Stimulated activated CD8-positive, alpha-beta memory T cell treated with anti-CD3 and anti-CD28 coated beads, Interleukin-12 subunit alpha, Interleukin-12 subunit beta, amount 100 ng/mL, for 24 hours (primary cell): Measurements from ENCODE around the gene ZNF428.
"Not testable (repeated sequence)": the region's sequence is repeated elsewhere in the genome, so short reads cannot be mapped to it uniquely, and the experiment has no call there.

Experiments
- DNase-seq: peaks from one replicate; pipeline ENCODE4 v3.0.0-alpha.2; 2020; ENCODE audit errors: extremely low read depth

Gene ZNF428

GRCh38 chr19:43616954-43617353 lies 2.5 kb downstream of the ZNF428 start:
- DNase-seq, result no peak

- DNase-seq, result no peak
Observed at GRCh38 chr19:43616306-43616705, 3.1 kb downstream of the ZNF428 start.

GRCh38 chr19:43612374-43612773 lies 7.1 kb downstream of the ZNF428 start:
- no peak for DNase-seq

- DNase-seq, result no peak
Observed at GRCh38 chr19:43611788-43612187, 7.6 kb downstream of the ZNF428 start, which contains the start of gene SRRM5. Gene SRRM5 (plus strand): TSS chr19:43612088. CDS start chr19:43612122, 34 bp downstream.

- DNase-seq, result no peak
Observed at GRCh38 chr19:43610493-43610892, 8.9 kb downstream of the ZNF428 start.

- DNase-seq, result no peak
Observed at GRCh38 chr19:43609872-43610271, 9.6 kb downstream of the ZNF428 start.

- DNase-seq, result no peak
Observed at GRCh38 chr19:43607238-43608205, 11.9 kb downstream of the ZNF428 start.

GRCh38 chr19:43606569-43607229 lies 12.7 kb downstream of the ZNF428 start:
- no peak for DNase-seq

- no peak for DNase-seq
Observed at GRCh38 chr19:43605875-43606568, 13.4 kb downstream of the ZNF428 start.

GRCh38 chr19:43600326-43600725 lies 19.1 kb downstream of the ZNF428 start:
- not testable (repeated sequence) for DNase-seq

- DNase-seq, result no peak
Observed at GRCh38 chr19:43599635-43600295, 19.7 kb downstream of the ZNF428 start.

GRCh38 chr19:43598445-43599240 lies 20.8 kb downstream of the ZNF428 start:
- DNase-seq, result no peak

- no peak for DNase-seq
Observed at GRCh38 chr19:43597876-43598275, 21.6 kb downstream of the ZNF428 start.

- no peak for DNase-seq
Observed at GRCh38 chr19:43596842-43597461, 22.5 kb downstream of the ZNF428 start.

GRCh38 chr19:43595999-43596841 lies 23.2 kb downstream of the ZNF428 start, which contains the start of the genes IRGQ and ZNF576:
Gene IRGQ (minus strand): TSS chr19:43596134. CDS start chr19:43595338, 796 bp downstream.
Gene ZNF576 (plus strand): TSS chr19:43596595. CDS start chr19:43597109, 514 bp downstream.
- peak; percentile 100 for DNase-seq

- no peak for DNase-seq
Observed at GRCh38 chr19:43595605-43595998, 23.8 kb downstream of the ZNF428 start.

GRCh38 chr19:43594710-43595604 lies 24.5 kb downstream of the ZNF428 start:
- DNase-seq, result peak; percentile 9

- no peak for DNase-seq
Observed at GRCh38 chr19:43594081-43594697, 25.2 kb downstream of the ZNF428 start.
